Stimulated activated CD8-positive, alpha-beta memory T cell treated with anti-CD3 and anti-CD28 coated beads, Interleukin-12 subunit alpha, Interleukin-12 subunit beta, amount 100 ng/mL, for 1 hour (primary cell): Measurements from ENCODE around the gene BMP6.
"Not testable (repeated sequence)": the region's sequence is repeated elsewhere in the genome, so short reads cannot be mapped to it uniquely, and the experiment has no call there.

ENCODE experiments used
- DNase-seq: peaks from one replicate; pipeline ENCODE4 v3.0.0-alpha.2; 2020; ENCODE audit warnings: low read depth

The BMP6 gene

GRCh38 chr6:7794509-7794908, 68.6 kb downstream of the BMP6 start:
- no peak for DNase-seq

DNA sequence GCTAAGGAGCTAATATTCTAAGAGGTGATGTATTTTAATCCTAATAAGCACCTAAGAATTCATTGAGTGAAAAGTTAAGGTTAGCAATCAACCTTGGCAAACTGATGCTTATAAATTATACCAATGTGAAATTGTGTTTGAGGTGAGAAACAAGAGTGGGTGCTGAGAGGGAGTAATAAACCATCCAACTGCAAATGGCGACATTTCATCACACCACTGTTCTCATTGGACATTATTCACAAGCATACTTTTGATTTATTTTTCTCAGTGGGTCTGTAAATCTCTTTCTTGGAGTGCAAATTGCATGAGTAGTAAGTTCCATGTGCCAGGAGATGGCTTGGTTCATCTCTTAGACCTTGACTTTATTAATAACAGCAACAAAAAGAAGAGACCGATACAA, 71.5 kb downstream of the BMP6 start:
- no peak for DNase-seq

DNA sequence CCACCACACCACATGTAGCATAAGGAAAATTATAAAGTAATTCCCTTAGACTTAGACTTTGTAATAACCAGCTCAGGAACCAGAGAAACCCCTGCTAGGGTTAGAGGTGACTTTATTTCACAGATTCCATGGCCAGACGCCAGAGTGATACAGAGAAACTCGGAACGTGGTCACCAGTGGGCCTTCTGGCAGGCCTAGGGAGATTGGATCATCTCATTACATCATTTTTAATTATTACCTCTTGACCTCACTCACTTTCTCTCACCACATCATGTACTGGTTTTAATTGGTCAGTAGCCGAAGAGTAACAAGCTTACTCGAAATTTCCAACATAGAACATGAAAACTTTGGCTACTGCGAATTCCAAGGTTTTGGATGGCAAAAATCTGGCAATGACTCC, 72.9 kb downstream of the BMP6 start:
- DNase-seq, result no peak

- no peak for DNase-seq
Measured at GRCh38 chr6:7802662-7803061, 76.8 kb downstream of the BMP6 start.

GRCh38 chr6:7803214-7803613, 77.3 kb downstream of the BMP6 start:
- DNase-seq, result no peak

DNA sequence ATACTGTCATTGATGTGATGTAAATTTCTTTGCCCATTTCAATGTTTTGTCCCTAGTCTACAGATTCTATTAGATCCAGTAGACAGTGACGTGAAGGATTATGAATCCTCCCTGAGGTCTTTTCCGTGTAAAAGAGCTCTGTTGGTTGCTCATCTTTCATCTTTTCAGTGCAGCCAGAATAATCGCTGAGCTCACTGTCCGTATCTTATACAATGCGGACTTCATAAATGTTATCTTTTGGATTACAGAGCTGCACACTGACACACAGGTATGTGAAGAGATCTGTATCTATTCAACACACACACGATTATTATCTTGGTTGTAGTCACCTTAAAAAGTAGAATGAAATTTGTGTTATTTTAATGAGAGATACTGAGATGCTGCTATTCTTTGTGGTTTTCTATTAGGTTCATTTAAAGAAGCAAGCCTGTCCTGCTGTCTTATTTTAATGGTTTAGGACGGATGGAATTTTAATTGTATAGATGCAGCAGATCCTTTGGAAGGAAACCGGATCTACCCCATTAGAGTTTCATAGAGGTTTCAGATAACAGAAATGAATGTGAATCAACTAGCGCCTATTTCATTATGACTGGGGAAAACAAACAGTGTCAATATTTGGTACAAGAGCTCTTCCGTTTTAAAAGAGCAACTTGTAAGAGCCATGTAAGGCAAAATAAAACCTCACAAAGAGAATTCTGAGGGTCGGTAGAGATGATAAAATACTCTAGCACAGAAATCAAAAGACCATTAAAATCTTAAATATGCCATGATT, 79.4 kb downstream of the BMP6 start:
- DNase-seq, result no peak

DNA sequence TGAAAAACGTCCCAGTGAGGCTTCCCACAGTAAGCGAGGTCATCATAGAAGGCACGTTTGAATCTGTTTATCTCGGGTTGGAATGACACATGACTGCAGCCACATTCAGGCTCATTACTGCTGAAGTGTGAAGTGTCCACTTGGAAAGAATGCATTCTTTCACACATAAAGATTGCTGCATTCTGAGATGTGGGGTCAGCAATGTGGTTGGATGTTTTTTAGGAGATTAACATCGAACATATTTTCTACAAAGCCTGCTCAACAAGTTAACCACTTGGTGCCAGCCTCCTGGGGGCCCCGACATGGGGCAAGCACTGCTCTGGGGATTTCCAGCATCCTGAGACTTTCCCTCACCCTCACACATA, 79.9 kb downstream of the BMP6 start:
- DNase-seq, result no peak

GRCh38 chr6:7806711-7807110, 80.8 kb downstream of the BMP6 start:
- DNase-seq, result no peak

DNA sequence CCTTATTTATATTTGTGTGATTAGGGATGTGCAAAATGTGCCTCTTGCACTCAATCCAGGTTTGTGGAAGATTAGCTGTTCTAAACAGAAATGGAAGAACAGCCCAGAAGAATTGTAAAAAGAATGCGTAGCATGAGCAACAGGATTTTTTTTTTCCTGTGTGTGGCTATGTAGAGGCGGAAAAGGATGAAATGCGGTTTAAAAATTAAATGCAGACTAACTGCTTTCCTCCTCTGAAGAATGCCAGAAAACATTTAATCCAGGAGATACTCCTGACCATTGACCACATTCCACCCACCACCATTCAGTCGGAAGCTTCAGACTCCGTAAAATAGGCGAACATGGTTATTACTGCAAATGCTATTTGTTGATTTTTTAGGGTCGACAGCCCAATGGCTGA, 83.4 kb downstream of the BMP6 start:
- no peak for DNase-seq

GRCh38 chr6:7811441-7811840, 85.5 kb downstream of the BMP6 start:
- DNase-seq, result no peak

DNA sequence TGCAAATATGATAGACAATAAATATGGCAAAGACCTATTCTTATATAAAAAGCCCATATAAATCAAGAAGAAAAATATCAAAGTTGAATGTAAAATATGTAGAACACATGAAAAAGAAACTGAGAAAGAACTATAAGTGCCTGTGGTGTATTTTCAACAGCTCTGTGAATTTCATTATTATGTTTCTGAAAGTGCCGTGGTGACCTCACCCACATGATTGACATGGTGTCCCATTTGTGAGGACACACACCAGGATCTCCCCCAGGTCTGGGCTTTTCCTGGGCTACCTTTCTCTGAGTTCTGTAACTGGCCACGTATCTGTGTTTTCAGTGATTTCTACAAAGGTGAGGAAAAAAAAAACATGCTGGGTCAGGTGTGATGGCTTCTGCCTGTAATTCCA, 86.7 kb downstream of the BMP6 start:
- DNase-seq, result no peak

GRCh38 chr6:7813193-7813592, 87.3 kb downstream of the BMP6 start:
- DNase-seq, result no peak

DNA sequence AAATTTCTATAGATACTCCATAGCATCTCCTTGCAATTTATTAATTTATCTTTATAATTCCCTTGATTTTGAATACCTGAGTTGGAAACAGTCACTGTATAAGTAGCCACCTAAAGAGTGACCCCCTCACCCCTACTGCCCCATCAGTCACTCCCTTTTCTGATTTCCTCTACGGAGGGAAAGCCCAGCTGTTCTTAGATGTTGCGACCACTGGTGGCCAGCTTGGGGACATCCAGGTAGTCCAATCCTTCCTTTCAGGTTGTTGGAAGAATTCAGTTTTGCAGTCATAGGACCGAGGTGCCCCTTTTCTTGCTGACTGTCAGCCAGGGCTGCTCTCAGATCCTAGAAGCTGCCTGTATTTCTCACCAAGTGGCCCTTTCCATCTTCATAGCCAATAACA, 87.8 kb downstream of the BMP6 start:
- no peak for DNase-seq

DNA sequence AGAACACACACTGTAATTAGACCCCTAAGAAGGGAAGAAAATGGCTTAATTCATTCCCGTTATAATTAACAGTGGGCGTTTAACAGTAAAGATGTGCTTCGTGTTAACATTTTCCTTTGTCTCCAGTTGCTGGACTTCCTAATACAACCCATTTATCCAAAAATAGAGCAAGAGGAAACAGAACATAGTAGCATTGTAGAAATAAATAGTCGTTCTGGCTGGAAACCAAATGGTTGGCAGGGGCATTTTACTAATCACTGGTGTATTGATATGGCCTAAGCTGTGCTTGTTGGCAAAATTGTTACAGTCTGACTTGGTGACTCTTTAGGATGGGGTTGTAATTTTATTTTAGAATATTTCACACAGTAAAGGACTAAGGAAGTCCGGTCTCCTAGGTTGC, 89.8 kb downstream of the BMP6 start:
- DNase-seq, result no peak

- not testable (repeated sequence) for DNase-seq
Measured at GRCh38 chr6:7817184-7817583, 91.3 kb downstream of the BMP6 start.

DNA sequence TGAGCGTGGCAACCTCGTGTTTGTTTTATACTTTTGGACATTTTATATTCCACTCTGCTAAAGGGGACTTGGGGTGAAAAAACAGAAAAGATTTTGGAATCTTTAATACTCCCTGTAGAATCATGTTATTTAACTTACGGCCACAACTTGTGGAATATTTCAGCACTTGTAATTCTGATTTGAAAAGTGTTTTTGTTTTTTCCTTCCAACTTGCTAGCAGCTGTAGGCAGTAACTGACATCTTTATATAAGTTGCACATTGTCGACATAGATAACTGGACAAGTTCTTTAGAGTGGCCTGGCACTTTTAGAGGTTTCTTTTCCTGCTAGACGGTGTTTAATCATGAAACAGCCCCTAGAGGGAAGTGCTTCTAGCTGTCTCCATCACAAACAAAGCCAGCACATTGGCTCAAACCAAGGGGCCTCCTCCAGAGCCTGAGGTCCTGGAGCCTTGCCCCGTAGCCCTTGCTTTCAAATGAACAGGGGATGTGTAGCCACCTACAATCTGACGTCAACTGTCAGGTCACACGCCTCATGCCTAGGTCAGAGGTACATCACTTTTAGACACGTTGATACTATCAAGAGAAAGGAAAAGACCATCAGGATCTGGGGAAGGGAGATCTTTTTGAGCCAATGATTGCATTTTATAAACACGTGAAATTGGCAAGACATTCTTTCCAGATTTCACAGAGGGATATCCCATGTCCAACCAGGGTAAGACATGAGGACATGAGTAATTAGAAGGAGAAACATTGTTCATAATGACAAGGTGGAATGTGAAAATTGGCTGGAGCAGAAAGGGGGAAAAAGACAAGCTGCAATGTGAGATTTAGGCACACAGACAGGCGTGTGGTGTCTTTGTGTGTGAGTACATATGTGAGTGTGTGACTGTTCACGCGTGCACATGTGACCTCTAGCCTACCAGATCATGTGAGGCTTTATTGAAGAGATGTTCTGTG, 92.6 kb downstream of the BMP6 start:
- no peak for DNase-seq

- no peak for DNase-seq
Measured at GRCh38 chr6:7819431-7820015, 93.6 kb downstream of the BMP6 start.

GRCh38 chr6:7820288-7820835, 94.5 kb downstream of the BMP6 start:
- DNase-seq, result no peak

DNA sequence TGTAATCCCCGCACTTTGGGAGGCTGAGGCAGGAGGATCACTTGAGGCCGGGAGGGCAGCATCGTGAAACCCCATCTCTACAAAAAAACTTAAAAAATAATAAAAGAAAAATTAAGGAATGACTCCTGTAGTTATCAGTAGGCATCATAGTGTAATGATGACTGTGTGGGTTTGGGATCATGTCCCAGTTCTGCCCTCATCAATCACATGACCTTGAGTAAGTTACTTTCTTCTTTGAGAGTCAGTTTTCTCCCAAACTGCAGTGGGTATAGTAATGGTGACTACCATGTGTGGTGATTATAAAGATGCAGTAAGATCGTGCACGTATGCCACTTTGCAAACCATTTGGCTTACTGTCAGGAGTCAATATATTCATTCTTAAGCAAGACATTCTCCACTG, 95.5 kb downstream of the BMP6 start:
- no peak for DNase-seq

DNA sequence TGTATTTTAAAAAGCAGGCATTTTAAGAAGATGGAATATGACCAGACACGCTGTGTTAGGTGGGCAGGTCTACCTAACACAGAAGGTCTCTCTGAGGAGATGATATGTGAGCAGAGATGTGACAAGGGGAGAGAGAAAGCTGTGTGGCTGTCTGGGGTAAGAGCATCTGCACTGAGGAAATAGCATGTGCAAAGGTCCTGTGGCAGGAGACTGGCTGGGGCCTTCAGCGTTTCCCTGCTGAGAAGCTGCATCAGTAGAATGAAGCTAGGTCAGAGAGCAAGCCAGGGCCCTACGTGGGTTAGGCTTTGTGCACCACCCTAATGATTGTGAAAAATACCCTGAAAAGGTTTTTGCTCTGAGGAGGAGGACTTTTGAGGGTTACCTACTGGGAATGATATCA, 97.7 kb downstream of the BMP6 start:
- DNase-seq, result no peak

DNA sequence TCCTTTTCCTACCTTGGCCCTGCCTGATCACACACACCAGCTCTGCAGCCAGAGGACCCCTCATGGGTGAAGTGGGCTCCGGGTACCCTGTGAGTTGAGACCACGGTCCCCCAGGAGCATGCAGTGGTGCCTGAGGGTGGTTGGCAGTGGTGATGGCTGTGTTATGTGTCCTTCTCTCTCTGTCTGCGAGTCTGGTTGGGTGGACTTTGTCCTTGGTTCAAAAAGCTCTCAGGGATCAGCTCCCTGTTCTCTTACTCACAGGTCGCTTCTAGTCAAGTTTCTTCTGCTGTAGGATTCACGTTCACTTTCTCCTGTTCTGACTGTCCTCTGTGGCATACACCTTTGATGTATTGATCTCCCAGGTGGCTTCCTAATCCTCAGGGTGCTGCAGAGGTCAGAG, 100.1 kb downstream of the BMP6 start:
- no peak for DNase-seq

GRCh38 chr6:7827142-7827541, 101.2 kb downstream of the BMP6 start:
- DNase-seq, result no peak

DNA sequence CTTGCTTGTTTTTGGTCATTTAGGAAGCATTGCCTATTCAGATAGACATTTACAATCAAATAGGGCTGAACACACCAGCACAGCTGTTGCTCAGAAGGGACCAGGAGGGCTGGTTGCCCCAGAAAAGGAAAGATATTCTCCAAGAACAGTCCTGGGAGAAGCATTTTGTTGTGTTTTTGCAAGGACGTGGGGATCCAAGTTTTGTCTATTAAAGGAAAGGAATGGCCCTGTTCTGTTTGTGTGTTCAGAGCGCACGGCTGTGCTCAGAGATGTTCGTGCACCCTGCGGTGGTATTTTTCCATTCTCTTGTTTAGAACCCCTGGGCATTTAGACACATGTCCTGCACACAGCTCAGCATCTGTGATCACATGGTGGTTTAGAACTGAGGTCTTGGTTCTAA, 102.2 kb downstream of the BMP6 start:
- no peak for DNase-seq
